Measurements from ENCODE around the gene PORCN.
A peak's percentile ranks its signal among the peaks of the same experiment; 100 is the strongest.
"Not testable (repeated sequence)": the region's sequence is repeated elsewhere in the genome, so short reads cannot be mapped to it uniquely, and the experiment has no call there.

Gene PORCN

GRCh38 chrX:48509619-48510018 is 827 bp downstream of the PORCN start:
- no peak for DNase-seq (ENCODE audit: low read depth in 2 of 2, low spot score in 1 of 2)

GRCh38 chrX:48511560-48511959 is 2.8 kb downstream of the PORCN start:
- no peak for DNase-seq (ENCODE audit: low read depth in 2 of 2, low spot score in 1 of 2)

DNA sequence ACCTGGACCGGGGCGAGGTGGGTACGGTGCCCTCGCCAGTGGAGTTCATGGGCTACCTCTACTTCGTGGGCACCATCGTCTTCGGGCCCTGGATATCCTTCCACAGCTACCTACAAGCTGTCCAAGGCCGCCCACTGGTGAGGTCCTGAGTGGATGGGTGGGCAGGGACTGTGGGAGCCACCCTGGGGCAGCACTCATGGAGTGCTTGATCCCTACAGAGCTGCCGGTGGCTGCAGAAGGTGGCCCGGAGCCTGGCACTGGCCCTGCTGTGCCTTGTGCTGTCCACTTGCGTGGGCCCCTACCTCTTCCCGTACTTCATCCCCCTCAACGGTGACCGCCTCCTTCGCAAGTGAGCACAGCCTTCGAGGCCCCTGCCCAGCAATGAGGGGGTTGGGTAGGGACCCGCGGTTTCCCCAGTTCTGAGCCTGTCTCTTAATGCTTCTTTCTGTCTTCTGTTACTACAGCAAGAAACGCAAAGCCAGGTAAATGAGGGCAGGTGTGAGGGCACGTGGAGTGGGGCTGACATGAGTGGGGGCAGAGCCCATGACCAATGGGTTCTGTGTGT is 3.7 kb downstream of the PORCN start:
- DNase-seq (ENCODE audit: low read depth in 2 of 2, low spot score in 1 of 2), result no peak

GRCh38 chrX:48513670-48514069 is 4.9 kb downstream of the PORCN start:
- no peak for DNase-seq (ENCODE audit: low read depth in 2 of 2, low spot score in 1 of 2)

GRCh38 chrX:48514126-48514806 is 5.5 kb downstream of the PORCN start:
- no peak for DNase-seq (ENCODE audit: low read depth in 2 of 2, low spot score in 1 of 2)

GRCh38 chrX:48514868-48515460 is 6.2 kb downstream of the PORCN start:
- DNase-seq (ENCODE audit: low read depth in 2 of 2, low spot score in 1 of 2), result no peak

DNA sequence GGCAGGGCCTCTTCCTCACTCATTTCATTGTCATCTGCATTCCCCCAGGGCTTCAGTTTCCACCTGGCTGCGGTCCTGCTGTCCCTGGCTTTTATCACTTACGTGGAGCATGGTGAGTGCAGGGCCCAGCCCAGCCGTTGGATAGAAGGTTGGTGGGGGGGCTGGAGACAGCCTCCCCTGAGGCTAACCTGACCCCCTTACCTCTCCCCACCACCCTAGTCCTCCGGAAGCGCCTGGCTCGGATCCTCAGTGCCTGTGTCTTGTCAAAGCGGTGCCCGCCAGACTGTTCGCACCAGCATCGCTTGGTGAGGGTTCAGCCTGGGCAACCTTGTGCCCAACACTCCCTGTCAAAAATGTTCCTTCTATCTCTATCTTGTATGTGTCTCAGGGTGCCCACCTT is 7.0 kb downstream of the PORCN start:
- no peak for DNase-seq (ENCODE audit: low read depth in 2 of 2, low spot score in 1 of 2)

DNA sequence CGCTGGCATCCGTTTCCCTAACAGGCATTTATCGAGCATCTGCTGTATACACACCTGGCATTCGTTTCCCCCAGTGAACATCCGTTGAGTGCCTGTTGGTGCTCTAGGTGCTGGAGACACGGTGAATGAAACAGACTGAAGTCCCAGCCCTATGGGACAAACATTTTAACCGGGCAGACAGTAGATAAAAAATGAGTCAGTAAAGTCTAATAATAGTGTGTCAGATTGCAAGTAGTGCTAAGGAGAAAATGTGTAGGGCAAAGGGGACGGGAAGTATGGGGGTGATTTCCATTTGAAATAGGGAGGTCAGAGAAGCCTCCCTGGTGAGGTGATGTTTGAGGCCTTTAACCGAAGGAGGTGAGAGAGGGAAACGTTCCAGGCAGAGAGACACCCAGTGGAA is 7.5 kb downstream of the PORCN start:
- no peak for DNase-seq (ENCODE audit: low read depth in 2 of 2, low spot score in 1 of 2)

- no peak for DNase-seq (ENCODE audit: low read depth in 2 of 2, low spot score in 1 of 2)
These were observed 8.2 kb downstream of the PORCN start for GRCh38 chrX:48516987-48517386.

DNA sequence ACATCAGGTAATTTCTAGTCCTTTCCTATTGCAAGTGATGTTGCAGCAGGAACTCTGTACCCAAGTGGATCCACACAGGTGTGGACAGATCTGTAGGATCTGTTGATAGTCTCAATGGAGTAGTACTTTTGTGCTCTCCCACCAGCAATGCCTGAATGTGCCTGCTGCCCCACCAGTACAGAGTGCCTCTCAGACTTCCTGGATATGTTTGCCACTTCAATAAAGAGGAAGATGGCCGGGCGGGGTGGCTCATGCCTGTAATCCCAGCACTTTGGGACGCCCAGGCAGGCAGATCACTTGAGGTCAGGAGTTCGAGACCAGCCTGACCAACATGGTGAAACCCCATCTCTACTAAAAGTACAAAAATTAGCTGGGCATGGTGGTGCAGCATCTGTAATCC is 10.7 kb downstream of the PORCN start:
- DNase-seq (ENCODE audit: low read depth in 2 of 2, low spot score in 1 of 2), result not testable (repeated sequence)

DNA sequence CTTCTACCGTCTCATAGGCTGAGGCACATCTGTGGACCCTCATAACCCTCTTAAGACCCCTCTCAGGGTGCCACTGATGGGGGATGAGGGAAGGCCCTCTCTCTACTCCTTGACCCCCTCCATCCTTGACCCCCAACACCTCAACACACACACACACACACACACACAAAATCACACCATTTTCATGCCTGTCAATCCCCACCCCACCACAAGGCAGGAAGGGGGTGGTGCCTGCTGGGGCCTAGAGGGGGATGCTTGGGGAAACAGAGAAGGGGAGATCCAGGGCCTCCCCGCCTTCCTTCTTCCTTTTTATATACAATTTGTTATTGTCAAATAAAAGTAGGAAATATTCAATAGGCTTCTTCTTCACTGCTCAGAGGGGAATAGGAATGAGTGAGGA is 11.7 kb downstream of the PORCN start:
- no peak for DNase-seq (ENCODE audit: low read depth in 2 of 2, low spot score in 1 of 2)

DNA sequence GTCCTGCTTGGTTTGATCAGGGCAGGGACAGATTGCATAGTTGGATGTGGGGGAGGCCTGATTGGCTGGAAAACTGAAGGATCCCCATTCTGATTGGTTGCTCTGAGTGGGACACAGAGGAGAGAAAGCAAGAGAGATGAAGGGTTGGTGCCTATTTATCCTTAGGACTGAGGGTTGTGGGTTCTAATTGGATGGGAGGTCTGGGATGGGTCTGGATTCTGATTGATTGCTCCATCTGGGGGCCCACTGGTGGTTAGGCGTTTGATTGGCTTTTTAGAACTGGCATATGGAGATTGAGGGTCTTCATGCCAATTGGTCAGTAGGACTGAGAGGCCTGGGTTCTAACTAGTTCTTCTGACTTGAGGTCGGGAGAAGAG is 12.2 kb downstream of the PORCN start:
- no peak for DNase-seq (ENCODE audit: low read depth in 2 of 2, low spot score in 1 of 2)

- peak; percentile 83 to 85 for DNase-seq (ENCODE audit: low read depth in 2 of 2, low spot score in 1 of 2)
These were observed 12.8 kb downstream of the PORCN start, which contains the start of gene EBP for GRCh38 chrX:48521353-48522243. EBP (plus strand) TSS chrX:48521808; CDS start chrX:48523772, 1,964 bp downstream.

- DNase-seq (ENCODE audit: low read depth in 2 of 2, low spot score in 1 of 2), result no peak
These were observed 13.5 kb downstream of the PORCN start for GRCh38 chrX:48522291-48522690.

- no peak for DNase-seq (ENCODE audit: low read depth in 2 of 2, low spot score in 1 of 2)
These were observed 14.9 kb downstream of the PORCN start for GRCh38 chrX:48523682-48524081.

DNA sequence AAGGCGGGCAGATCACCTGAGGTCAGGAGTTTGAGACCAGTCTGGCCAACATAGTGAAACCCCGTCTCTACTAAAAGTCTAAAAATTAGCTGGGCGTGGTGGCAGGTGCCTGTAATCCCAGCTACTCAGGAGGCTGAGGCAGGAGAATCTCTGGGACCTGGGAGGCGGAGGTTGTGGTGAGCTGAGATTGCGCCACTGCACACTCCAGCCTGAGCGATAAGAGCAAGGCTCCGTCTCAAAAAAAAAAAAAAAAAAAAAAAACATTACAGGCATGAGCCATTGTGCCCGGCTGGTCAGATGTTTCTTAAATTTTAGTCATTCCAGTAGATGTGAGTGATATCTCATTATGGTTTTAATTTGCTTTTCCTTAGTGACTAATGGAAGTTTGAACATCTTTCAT is 17.1 kb downstream of the PORCN start:
- DNase-seq (ENCODE audit: low read depth in 2 of 2, low spot score in 1 of 2), result not testable (repeated sequence)

DNA sequence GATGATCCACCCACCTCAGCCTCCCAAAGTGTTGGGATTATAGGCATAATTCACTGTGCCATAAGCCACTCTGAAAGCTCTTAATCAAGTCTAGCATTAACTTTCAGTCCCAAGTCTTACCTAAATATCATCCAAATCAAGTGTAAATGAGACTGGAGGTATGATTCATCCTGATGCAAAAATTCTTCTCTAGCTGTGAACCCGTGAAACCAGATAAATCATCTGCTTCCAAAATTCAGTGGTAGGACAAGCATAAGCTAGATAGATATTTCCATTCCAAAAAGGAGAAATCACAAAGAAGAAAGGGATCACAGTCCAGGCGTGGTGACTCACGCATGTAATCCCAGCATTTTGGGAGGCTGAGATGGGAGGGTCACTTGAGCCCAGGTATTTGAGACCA is 21.9 kb downstream of the PORCN start:
- no peak for DNase-seq (ENCODE audit: low read depth in 2 of 2, low spot score in 1 of 2)

DNA sequence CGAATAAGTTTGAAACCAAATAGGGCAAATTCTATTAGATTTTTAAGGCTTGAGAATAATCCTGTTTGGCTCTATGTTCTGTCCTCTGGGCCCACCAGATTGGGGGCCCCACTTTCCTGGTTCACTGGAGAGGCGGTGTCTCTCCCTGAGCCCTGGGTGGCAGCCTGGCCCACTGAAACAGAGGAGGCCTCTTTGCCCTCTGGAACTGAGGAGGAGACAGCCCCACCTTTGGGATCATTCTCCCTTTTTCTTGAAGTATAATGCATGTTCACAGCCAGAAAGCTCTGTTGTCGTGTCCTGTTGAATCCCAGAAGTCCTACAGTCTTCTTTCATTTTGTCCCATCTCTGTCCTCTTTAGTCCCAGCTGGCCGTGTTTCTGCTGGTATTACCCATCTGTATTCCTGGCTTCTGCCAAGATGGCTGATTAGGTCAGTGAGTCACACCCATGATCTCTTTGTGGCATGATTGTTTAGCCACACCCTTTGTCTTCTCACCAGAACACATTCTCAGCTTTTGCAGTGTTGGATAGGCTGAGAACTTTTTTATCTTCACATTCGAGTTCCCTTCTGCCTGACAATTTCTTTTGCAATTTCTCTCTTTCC is 22.7 kb downstream of the PORCN start:
- no peak for DNase-seq (ENCODE audit: low read depth in 2 of 2, low spot score in 1 of 2)

GRCh38 chrX:48532161-48532560 is 23.4 kb downstream of the PORCN start:
- no peak for DNase-seq (ENCODE audit: low read depth in 2 of 2, low spot score in 1 of 2)

DNA sequence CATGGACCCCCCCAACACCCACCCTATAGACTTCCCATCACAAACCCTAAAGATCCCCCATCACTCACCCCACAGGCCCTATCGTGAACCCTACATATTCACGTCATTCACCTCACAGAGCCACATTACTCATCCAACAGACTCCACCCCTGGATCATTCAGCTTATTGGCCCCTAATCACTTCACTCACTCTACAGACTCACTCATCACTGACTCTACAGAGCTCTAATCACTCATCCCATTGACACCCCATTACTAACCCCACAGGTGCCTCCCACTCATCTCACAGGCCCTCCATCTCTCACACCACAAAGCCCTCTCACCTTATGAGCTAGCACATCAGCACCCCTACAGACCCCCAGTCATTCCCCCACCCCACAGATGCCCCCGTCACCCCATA is 24.4 kb downstream of the PORCN start:
- DNase-seq (ENCODE audit: low read depth in 2 of 2, low spot score in 1 of 2), result no peak

DNA sequence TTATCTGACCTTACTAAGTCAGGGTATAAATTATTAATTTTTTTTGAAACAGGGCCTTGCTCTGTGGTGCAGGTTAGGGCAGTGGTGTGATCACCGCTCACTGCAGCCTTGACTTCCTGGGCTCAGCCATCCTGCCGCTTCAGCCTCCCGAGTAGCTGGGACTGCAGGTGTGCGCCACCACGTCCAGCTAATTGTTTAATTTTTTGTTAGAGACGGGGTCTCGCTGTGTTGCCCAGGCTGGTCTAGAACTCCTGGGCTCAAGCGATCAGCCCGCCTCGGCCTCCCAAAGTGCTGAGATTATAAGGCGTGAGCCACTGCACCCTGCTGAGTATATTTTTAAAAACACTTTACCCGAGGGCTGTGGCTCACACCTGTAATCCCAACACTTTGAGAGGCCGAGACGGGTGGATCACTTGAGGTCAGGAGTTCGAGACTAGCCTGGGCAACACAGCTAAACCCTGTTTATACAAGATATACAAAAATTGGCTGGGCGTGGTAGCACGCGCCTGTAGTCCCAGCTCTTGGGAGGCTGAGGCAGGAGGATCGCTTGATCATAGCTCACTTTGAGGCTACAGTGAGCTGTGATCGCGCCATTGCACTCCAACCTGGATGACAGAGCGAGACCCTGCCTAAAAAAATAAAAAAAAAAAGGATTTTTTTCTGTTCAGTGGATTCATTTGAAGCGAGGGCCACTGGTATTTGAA is 30.0 kb downstream of the PORCN start:
- DNase-seq (ENCODE audit: low read depth in 2 of 2, low spot score in 1 of 2), result no peak

Data from stimulated activated CD8-positive, alpha-beta memory T cell treated with anti-CD3 and anti-CD28 coated beads, Interleukin-4, amount 100 ng/mL, for 4 hours (primary cell).